SW480 (cell line): ENCODE results near the gene DUSP19.

Experiments used
- DNase-seq: peaks from one replicate; pipeline ENCODE4 v3.0.0-alpha.2; 2016; ENCODE audit warnings: low spot score

The DUSP19 gene

GRCh38 chr2:183068561-183068960, 10.0 kb upstream of the DUSP19 start:
- no peak for DNase-seq

- no peak for DNase-seq
Measured at GRCh38 chr2:183069174-183069573, 9.4 kb upstream of the DUSP19 start.

GRCh38 chr2:183070942-183071844, 7.4 kb upstream of the DUSP19 start:
- no peak for DNase-seq

- no peak for DNase-seq
Measured at GRCh38 chr2:183072177-183072576, 6.4 kb upstream of the DUSP19 start.

- DNase-seq, result peak; percentile 81
Measured at GRCh38 chr2:183078163-183078463, 434 bp upstream of the DUSP19 start.

GRCh38 chr2:183079139-183079775, 710 bp downstream of the DUSP19 start:
- peak; percentile 22 for DNase-seq

- no peak for DNase-seq
Measured at GRCh38 chr2:183081911-183082310, 3.4 kb downstream of the DUSP19 start.

GRCh38 chr2:183088061-183088460, 9.5 kb downstream of the DUSP19 start:
- DNase-seq, result no peak

GRCh38 chr2:183089192-183089851, 10.8 kb downstream of the DUSP19 start:
- no peak for DNase-seq

- no peak for DNase-seq
Measured at GRCh38 chr2:183091318-183091953, 12.9 kb downstream of the DUSP19 start.

GRCh38 chr2:183091954-183092345, 13.4 kb downstream of the DUSP19 start:
- DNase-seq, result no peak

GRCh38 chr2:183093857-183094657, 15.5 kb downstream of the DUSP19 start:
- DNase-seq, result peak; percentile 7

GRCh38 chr2:183105402-183106134, 27.0 kb downstream of the DUSP19 start:
- DNase-seq, result no peak

GRCh38 chr2:183112577-183112976, 34.0 kb downstream of the DUSP19 start:
- no peak for DNase-seq

GRCh38 chr2:183113630-183114029, 35.1 kb downstream of the DUSP19 start:
- DNase-seq, result no peak

- no peak for DNase-seq
Measured at GRCh38 chr2:183117226-183117625, 38.7 kb downstream of the DUSP19 start.

GRCh38 chr2:183123117-183123958, 44.8 kb downstream of the DUSP19 start:
- DNase-seq, result no peak

- no peak for DNase-seq
Measured at GRCh38 chr2:183123959-183124221, 45.3 kb downstream of the DUSP19 start.

GRCh38 chr2:183124222-183124956, 45.8 kb downstream of the DUSP19 start, which contains the start of gene NUP35:
Gene NUP35, plus strand, starts transcription at chr2:183124443. Its CDS starts 15 bp downstream, at chr2:183124458.
- DNase-seq, result peak; percentile 92

- no peak for DNase-seq
Measured at GRCh38 chr2:183124957-183125255, 46.4 kb downstream of the DUSP19 start.
